Stimulated activated CD8-positive, alpha-beta memory T cell treated with anti-CD3 and anti-CD28 coated beads, Interleukin-15, amount 100 ng/mL, for 4 hours (primary cell): ENCODE measurements around the gene ARRDC3.
"Not testable (repeated sequence)": the region's sequence is repeated elsewhere in the genome, so short reads cannot be mapped to it uniquely, and the experiment has no call there.

Experiments used
- DNase-seq, 2 donors: peaks; one replicate each; pipeline ENCODE4 v3.0.0-alpha.2; 2020; ENCODE audit warnings: low read depth in 2 of 2

ARRDC3 gene

DNA sequence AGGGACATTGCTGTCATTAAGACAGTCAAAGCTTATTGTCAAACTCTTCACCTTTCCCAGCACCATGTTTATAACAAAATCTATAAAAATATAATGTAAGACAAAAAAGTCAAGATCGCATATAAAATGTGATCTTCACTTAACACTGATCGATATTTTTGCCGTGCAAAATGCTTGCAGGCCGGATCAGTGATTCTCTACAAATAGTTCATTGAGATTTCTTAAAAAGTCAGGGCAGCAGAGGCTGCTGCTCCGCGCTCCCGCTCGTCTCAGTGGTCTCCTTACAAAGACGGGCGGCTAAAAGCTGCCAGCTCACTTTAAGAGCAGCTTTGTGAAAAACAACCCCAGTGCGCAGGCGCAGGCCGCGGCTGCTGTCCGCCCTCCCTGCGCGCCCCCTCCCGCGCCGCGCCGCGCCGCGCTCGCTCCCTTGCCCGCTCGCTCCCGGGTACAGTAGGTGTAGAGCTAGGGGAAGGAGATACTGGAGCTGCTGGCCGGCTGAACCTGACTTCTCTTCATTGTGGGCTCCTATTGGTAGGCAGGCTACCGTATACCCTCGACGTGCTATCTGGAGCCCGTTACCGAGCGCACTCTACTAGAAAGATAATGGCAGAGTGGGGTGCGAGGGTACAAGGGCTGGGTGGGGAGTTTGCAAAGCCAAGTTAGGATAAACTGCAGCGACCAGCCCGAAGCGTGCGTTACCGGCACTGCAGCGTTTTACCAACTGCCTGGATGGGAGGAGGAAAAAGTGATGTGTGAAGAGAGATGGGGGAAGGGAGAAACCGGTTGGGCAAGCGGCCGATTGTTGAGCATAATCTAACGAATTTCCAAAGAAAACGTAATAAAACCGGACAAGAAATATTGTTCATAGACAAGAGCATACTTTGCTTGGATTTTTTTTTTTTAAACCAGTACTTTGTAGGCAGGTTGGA is at the start of gene ARRDC3:
Gene ARRDC3 (minus strand): TSS at position 291 of the 929 bp plus-strand sequence. CDS start 225 bp downstream, at position 66.
- peak; percentile 88 to 92 for DNase-seq

- DNase-seq: no peak
Measured at GRCh38 chr5:91430949-91431348, 47.8 kb upstream of the ARRDC3 start.

DNA sequence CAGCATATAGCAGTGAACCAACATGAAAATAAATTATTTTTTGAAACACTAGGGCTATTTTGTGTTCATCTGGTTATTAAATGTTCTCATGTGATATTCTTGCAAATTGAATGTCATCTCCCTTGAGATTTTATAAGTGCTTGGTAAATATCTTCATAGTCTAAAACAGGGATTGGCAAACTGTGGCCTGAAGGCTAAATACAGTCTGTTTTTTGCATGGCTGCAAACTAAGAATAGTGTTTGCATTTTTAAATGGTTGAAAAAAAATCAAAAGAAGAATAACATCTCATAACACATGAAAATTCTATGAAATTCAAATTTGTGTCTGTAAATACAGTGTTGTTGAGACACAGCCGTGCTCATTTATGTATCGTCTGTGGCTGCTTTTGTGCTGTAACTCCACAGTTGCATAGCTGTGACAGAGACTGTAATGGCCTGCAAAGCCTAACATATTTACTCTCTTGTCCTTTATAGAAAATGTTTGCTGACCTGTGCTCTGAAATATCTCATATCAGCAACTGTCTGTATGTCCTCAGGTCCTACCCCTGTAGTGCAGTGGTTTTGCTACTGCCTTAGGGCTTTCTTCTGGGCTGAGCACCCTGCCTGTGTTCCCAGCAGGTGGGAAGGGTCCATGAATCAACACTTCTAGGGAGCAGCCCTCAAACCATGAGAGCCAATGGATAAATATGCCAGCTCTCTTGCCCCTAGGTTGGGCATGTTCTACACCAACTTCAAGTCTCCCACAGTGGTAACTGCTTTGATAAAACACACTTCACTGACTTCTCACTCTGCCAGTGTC is 41.7 kb upstream of the ARRDC3 start:
- DNase-seq: no peak

- no peak for DNase-seq
Measured at GRCh38 chr5:91423871-91424270, 40.8 kb upstream of the ARRDC3 start.

DNA sequence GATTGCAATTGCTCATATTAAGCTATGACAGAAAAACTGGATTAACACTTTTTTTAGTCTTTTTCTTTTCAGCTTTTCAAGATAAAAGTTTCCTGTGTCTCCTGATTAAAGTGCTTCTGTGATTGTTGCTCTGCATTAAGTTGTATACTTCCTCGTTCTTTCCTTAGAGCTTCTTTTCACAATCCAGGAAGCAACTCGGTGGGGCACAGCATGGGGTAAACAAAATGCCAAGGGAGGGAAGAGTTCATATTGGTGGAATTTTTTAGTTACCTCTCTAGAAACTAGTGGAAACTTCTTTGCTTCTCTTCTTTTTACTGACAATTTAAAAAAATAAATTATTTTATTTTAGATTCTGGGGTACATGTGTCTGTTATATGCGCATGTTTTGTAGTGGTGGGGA is 37.8 kb upstream of the ARRDC3 start:
- no peak for DNase-seq

- DNase-seq: peak; percentile 12 to 42
Measured at GRCh38 chr5:91419571-91420537, 36.7 kb upstream of the ARRDC3 start.

DNA sequence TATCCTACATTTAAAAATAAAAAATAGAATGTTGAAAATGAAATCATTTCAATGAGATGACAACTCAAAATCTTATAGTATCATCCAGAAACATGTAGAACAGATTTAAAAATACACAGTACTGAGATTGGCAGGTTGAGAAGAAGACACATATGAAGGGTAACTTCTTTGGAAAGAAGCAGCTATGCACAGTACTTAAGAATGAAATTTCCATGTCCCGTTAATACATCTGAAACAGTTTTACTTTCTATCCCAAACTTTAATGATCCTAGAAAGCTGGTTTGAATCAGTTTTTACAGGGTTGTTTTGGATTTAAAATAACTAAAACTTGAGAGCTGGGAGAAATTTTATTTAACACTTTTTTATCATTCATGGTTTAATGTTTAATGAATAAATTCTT is 36.0 kb upstream of the ARRDC3 start:
- DNase-seq: no peak

- DNase-seq: no peak
Measured at GRCh38 chr5:91418158-91418557, 35.0 kb upstream of the ARRDC3 start.

GRCh38 chr5:91417219-91417618 is 34.1 kb upstream of the ARRDC3 start:
- DNase-seq: no peak

GRCh38 chr5:91416491-91416890 is 33.4 kb upstream of the ARRDC3 start:
- DNase-seq: no peak

DNA sequence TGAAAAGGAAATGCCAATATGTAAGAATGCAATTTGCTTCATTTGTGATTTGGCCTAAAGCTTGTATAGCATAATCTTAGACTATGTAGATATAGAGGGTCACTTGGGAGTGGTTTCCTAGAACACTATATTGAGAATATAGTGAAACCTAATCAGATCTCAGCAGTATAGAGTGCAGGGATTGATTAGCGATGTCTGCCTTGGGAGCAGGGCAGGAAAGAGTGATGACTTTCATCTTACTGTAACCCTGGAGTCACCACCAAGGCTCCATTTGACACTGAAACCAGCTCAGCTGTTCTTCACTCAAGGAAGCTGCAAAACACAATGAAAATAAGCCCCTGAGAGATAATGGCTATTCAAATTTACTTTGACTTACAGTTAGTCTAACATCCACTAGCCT is 26.2 kb upstream of the ARRDC3 start:
- DNase-seq: no peak

- no peak for DNase-seq
Measured at GRCh38 chr5:91408710-91409109, 25.6 kb upstream of the ARRDC3 start.

DNA sequence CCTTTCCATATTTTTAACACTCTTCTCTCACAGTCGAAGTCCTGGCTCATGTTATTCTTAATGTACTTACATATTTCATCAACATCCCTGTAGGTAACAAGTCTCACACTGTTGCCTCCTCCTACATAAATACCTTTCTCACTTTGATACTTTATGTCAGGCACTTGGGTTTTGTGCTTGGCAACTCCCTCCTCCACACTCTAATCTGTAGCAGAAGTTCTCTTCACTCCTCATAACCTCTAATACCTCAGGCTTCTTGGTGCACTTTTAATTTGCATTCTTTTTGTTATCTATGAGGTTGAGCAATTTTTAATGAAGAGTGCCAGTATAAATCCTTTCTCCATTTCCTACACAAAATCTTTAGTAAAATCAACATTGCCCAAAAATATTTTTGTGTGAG is 24.1 kb upstream of the ARRDC3 start:
- DNase-seq: no peak

GRCh38 chr5:91403438-91403837 is 20.3 kb upstream of the ARRDC3 start:
- no peak for DNase-seq

- DNase-seq: no peak
Measured at GRCh38 chr5:91401175-91401574, 18.1 kb upstream of the ARRDC3 start.

DNA sequence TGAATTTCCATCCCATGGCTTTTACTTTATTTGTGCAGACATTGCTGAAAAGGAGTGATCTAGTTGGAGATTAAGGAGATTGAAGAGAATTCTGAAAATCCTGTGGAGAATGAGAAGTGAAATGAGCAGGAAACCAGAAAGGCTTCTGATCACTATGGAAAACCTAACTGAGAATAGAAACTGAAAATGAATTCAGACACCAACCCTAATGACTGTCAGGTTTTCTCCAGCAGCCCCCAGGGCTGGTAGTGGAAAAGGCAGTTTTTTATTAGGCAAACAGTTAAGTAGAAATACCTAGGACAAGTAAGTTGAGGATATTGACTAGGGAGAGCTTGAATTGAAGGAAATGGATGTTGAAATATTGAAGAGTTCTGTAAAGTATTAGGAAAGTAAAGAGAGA is 14.7 kb upstream of the ARRDC3 start:
- no peak for DNase-seq

DNA sequence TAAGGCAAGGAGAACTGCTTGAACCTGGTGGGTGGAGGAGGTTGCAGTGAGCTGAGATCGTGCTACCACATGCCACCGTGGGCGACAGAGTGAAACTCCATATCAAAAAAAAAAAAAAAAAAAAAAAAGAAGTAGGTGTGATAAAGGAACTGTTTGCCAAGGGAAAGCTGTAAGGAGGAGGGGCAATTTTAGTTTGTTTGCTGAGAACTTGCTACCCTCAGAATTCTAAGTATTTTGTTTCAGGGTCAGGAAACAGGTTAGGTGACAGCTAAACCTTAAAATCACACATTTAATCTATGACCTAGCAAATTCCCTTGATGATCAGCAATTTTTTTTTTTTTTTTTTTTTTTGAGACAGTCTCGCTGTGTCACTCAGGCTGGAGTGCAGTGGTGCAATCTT is 7.2 kb upstream of the ARRDC3 start:
- no peak for DNase-seq

DNA sequence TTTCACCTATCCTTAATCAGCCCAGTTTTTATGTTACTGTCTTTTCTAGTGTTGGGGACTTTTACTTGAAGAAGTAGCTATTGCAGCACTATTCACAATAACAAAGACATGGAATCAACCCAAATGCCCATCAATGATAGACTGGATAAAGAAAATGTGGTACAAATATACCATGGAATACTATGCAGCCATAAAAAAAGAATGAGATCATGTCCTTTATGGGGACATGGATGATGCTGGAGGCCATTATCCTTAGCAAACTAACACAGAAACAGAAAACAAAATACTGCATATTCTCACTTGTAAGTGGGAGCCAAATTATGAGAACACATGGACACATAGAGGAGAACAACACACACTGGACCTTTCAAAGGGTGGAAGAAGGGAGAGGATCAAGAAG is 6.4 kb upstream of the ARRDC3 start:
- DNase-seq: not testable (repeated sequence)

DNA sequence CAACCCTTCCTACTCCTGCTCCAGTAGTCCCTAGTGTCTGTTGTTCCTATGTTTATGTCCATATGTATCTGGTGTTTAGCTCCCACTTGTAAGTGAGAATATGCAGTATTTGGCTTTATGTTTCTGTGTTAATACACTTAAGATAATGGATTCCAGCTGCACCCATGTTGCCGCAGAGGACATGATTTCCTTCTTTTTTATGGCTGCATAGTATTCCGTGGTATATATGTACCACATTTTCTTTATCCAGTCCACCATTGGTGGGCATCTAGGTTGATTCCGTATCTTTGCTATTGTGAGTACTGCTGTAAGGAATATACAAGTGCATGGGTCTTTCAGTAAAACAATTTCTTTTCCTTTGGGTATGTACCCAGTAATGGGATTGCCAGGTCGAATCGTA is 5.2 kb upstream of the ARRDC3 start:
- no peak for DNase-seq

GRCh38 chr5:91386120-91386519 is 3.0 kb upstream of the ARRDC3 start:
- no peak for DNase-seq

DNA sequence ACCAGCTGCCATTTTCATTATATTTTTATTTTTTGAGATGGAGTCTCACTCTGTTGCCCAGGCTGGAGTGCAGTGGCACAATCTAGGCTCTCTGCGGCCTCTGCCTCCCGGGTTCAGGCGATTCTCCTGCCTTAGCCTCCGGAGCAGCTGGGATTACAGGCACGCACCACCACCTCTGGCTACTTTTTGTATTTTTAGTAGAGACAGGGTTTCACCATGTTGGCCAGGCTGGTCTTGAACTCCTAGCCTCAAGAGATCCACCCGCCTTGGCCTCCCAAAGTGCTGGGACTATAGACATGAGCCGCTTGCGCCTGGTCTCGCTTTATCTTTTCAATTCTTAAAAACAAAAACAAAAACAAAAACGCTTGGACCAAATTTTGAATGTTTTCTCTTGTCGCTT is 2.5 kb upstream of the ARRDC3 start:
- not testable (repeated sequence) for DNase-seq
